ENCODE measurements around the gene ZNF236. TPM values are rescaled to one million over a fixed set of nuclear protein-coding genes. Genes with fewer than 3 reads are reported as not detected.

The ZNF236 gene
- total and polyA plus RNA-seq, 2 of the 8 experiments (the other 6 are each of a cell fraction or from before 2014, with no cell fraction given), result 6.7 to 14.5 TPM

DNA sequence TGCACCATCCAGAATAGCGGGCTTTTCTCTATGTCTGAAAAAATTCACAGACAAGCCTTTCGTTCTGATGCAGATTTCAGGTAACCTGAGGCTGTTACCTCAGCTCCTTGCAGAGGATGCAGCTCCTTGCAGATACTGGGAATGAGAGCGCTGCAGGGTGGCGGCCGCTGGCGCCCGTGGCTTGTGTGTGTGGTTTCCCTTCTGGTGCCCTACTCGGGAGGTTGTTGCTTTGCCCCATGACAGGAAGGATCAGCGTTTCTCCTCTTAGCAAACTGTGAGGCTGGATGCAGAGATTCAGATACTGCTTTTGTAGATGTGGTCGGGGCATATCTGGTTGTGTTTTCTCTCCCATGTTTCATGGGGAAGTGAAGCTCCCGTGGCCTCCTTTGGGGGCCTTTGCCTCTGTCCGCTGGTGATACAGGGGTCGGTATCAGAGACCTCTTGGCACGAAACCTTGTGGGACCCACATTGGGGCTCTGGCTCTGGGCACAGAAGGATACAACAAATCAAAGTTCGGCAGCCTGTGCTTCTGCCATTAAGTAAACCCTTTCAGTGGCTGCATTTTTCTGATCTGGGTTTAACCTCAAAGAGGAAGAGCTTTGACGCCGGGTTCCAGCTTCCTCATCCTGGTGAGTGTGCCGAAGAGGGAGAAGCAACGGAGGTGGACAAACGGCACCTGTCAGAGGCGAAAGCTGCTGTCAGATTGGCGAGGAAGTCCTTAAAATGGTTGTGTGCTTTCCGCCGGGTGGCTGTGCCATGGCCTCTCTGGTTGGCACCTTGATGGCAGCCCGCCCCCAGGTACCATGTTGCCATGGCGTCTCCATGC, 182.4 kb downstream of the ZNF236 start (continued):
- TF ChIP-seq PHF8 (conservative IDR thresholded peaks at IDR 0.05; ENCODE audit: low read depth, low read length) (no peak), POLR2AphosphoS5 (IDR thresholded peaks at IDR 0.05; ENCODE audit: low read depth, low read length) (no peak), YY1 (IDR thresholded peaks at IDR 0.05; ENCODE audit: low read depth, low read length) (no peak), CHD2 (IDR thresholded peaks at IDR 0.05; ENCODE audit: low read length) (no peak), ATF2 (IDR thresholded peaks at IDR 0.05; ENCODE audit: low read length) (no peak)

Data from H1 (cell line).